Loucy (cell line): Measurements from ENCODE around the gene DVL2.
A peak's percentile ranks its signal among the peaks of the same experiment; 100 is the strongest.

ENCODE experiments used
- H2AFZ ChIP-seq: fragments of 200-600 bp; sonication (generic); 2 replicates; pipeline ENCODE4 v1.6.0; 2016; ENCODE audit warnings: antibody characterized with exemption, mild to moderate bottlenecking, low read length, moderate library complexity
- H3F3A ChIP-seq: fragments of 200-600 bp; 2 replicates; pipeline ENCODE4 v1.6.0; 2016; ENCODE audit warnings: antibody characterized with exemption, low read depth, mild to moderate bottlenecking
- H3K27me3 ChIP-seq: fragments of 200-600 bp; sonication (generic); 2 replicates; pipeline ENCODE4 v1.6.1; 2014; ENCODE audit warnings: low read length, mild to moderate bottlenecking; ENCODE audit not compliant: insufficient read depth, poor library complexity, severe bottlenecking
- H3K36me3 ChIP-seq: fragments of 200-600 bp; sonication (generic); 2 replicates; pipeline ENCODE4 v1.6.1; 2016; ENCODE audit warnings: low read length; ENCODE audit not compliant: insufficient read depth
- H3K4me1 ChIP-seq: fragments of 200-600 bp; sonication (generic); 2 replicates; pipeline ENCODE4 v1.5.1; 2014; ENCODE audit warnings: low read length, mild to moderate bottlenecking; ENCODE audit not compliant: insufficient read depth, poor library complexity, severe bottlenecking
- H3K4me2 ChIP-seq: fragments of 200-600 bp; sonication (generic); 2 replicates; pipeline ENCODE4 v1.6.0; 2014; ENCODE audit warnings: antibody characterized with exemption, low read length, low read depth, mild to moderate bottlenecking; ENCODE audit not compliant: poor library complexity, severe bottlenecking
- H3K4me3 ChIP-seq: fragments of 200-600 bp; sonication (generic); 2 replicates; pipeline ENCODE4 v1.5.1; 2014; ENCODE audit warnings: low read length, mild to moderate bottlenecking, mixed read lengths; ENCODE audit not compliant: poor library complexity, severe bottlenecking
- H3K79me2 ChIP-seq: fragments of 200-600 bp; sonication (generic); 2 replicates; pipeline ENCODE4 v1.6.1; 2014; ENCODE audit warnings: low read length; ENCODE audit not compliant: insufficient read depth
- H3K9ac ChIP-seq: fragments of 200-600 bp; sonication (generic); 2 replicates; pipeline ENCODE4 v1.6.0; 2014; ENCODE audit warnings: mild to moderate bottlenecking, low read depth, low read length, moderate library complexity; ENCODE audit not compliant: poor library complexity, severe bottlenecking
- H3K9me2 ChIP-seq: fragments of 200-600 bp; sonication (generic); replicated peaks from 2 replicates; pipeline ENCODE4 v1.6.1; 2016; ENCODE audit warnings: low read depth, low read length, mixed read lengths
- H3K9me3 ChIP-seq: fragments of 200-600 bp; sonication (generic); 2 replicates; pipeline ENCODE4 v1.6.1; 2014; ENCODE audit warnings: mild to moderate bottlenecking, antibody characterized with exemption, low read length, low read depth; ENCODE audit not compliant: insufficient read depth
- H4K20me1 ChIP-seq: fragments of 200-600 bp; sonication (generic); 2 replicates; pipeline ENCODE4 v1.6.0; 2014; ENCODE audit warnings: antibody characterized with exemption, low read length, mild to moderate bottlenecking; ENCODE audit not compliant: insufficient read depth, poor library complexity, severe bottlenecking
- CTCF ChIP-seq: fragments of 200-600 bp; sonication (generic); conservative IDR thresholded peaks from 2 replicates; pipeline ENCODE4 v1.5.1; 2014; ENCODE audit warnings: mild to moderate bottlenecking, antibody characterized with exemption, low read length
- EZH2phosphoT487 ChIP-seq: fragments of 200-600 bp; IDR thresholded peaks from 2 replicates; pipeline ENCODE4 v1.6.1; 2018; ENCODE audit warnings: antibody characterized with exemption, mild to moderate bottlenecking, moderate library complexity, borderline replicate concordance

Gene DVL2

DNA sequence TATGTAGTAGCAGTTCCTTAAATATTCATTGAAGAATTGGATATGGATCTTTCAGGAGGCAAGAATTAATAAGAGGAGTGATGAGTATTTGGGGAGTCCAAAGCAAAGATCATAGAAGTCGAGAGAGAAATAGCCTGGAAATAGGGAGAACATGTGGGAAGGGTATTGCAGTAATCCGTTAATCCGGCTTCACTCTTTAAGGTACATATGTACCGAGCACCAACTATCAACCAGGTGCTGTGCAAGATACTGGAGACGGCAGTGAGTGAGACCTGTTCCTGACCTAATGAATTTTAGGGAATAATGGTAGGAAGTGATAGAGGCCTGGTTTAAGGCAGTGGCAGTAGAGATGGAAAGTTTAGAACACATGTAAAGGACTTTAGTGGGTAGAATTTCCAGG lies 18.8 kb upstream of the DVL2 start:
- Histone ChIP-seq H3K9me3 (no peaks in the 10 kb centered on the region), H3K4me2 (peak overlapping the region; percentile 87), H3K79me2 (peaks cover 58% of the 10 kb centered on the region), H3K9ac (peak overlapping the region; percentile 87), H3K4me1 (peaks cover 37% of the 10 kb centered on the region), H4K20me1 (peaks cover 35% of the 10 kb centered on the region), H3K36me3 (peaks cover 18% of the 10 kb centered on the region; the same call in 1 of the 2 replicates), H3K27me3 (no peaks in the 10 kb centered on the region), H2AFZ (no peak overlapping the region), H3K9me2 (no peaks in the 10 kb centered on the region), H3F3A (no peaks in the 10 kb centered on the region), H3K4me3 (peak overlapping the region; percentile 84)
- no peak for TF ChIP-seq EZH2phosphoT487
- no peak for TF ChIP-seq CTCF

DNA sequence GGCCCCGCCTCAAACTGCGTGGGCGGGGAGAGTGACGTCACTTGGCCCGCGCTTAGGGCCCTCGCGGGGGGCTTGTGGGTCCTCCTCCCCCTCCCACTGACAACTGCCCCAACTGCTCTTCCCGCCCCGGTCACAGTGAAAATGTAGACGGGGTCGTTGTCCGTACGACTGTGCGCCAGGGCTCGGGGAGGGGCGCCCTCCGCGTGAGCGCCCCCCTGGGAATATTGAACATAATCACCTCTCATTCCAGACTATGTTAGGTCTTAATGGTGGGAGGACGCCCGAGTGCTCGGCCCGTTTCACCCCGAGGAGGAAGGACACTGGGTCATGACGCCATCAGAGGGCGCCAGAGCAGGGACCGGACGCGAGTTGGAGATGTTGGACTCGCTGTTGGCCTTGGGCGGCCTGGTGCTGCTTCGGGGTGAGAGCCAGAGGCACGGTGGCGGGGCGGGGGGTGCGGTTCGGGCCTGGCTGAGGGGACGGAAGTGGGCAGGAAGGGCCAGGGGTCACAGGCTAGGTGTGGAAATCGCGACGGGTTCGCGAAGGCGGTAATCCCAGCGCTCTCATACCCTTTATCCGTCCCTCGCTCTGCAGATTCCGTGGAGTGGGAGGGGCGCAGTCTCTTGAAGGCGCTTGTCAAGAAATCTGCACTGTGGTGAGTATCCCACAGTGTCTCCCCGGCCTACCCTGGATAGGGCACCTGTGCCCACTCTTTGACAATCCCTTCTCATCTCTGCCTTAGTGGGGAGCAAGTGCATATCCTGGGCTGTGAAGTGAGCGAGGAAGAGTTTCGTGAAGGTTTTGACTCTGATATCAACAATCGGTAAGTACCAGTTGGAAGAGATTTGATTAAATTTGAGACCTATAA lies 18.1 kb upstream of the DVL2 start, which contains the start of gene ELP5:
Gene ELP5 (plus strand): TSS at position 40 of the 868 bp plus-strand sequence. CDS start 336 bp downstream, at position 376.
- Histone ChIP-seq H3K27me3 (no peaks in the 10 kb centered on the region), H3K36me3 (peaks cover 18% of the 10 kb centered on the region; the same call in 1 of the 2 replicates), H2AFZ (peak within 1 kb of the TSS; percentile 94), H3K9me2 (no peaks in the 10 kb centered on the region), H3K79me2 (peaks cover 65% of the 10 kb centered on the region), H3F3A (no peaks in the 10 kb centered on the region), H3K9ac (peak within 1 kb of the TSS; percentile 87), H4K20me1 (peaks cover 39% of the 10 kb centered on the region), H3K4me3 (peak within 1 kb of the TSS; percentile 84), H3K4me2 (peak within 1 kb of the TSS; percentile 99), H3K4me1 (peaks cover 37% of the 10 kb centered on the region), H3K9me3 (no peaks in the 10 kb centered on the region)
- no peak for TF ChIP-seq EZH2phosphoT487
- TF ChIP-seq CTCF = peak; percentile 41

DNA sequence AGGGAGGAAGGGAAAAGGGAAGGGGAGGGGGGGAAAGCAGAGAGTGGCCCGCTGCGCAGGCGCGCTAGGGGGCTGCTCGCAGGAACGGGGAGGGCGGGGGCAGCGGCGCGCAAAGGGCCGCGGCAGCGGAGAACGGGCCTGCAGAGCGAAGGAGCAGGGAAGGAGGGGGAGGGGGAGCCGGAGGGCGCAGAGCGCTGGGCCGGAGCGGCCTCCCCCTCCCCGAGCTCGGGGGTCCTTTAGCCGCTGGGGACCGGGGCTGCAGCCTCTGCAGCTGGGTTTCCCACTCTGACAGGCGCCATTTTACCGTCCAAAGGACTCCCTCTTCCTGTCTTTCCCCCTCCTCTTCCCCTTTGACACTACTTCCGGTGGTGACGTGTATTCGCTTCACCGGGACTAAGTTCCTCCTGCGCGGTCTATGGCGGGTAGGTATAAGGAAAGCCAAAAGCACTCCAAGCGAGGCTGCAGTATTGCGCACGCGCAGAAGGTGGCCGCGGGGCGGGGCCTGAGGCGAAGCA lies 17.4 kb upstream of the DVL2 start, which contains the start of gene CTDNEP1:
Gene CTDNEP1 (minus strand): TSS at position 74 of the 515 bp plus-strand sequence. CDS start 438 bp downstream, outside the sequence.
- Histone ChIP-seq H4K20me1 (peaks cover 40% of the 10 kb centered on the region), H3K36me3 (peaks cover 11% of the 10 kb centered on the region; the same call in 1 of the 2 replicates), H3K9me2 (no peaks in the 10 kb centered on the region), H3K27me3 (no peaks in the 10 kb centered on the region), H3K79me2 (peaks cover 72% of the 10 kb centered on the region), H3K4me3 (peak within 1 kb of the TSS; percentile 84), H2AFZ (peak within 1 kb of the TSS; percentile 94), H3K4me2 (peak within 1 kb of the TSS; percentile 99), H3K9me3 (no peaks in the 10 kb centered on the region), H3F3A (no peaks in the 10 kb centered on the region), H3K9ac (peak within 1 kb of the TSS; percentile 87), H3K4me1 (peaks cover 37% of the 10 kb centered on the region)
- TF ChIP-seq CTCF = no peak
- no peak for TF ChIP-seq EZH2phosphoT487
